Activated CD4-positive, alpha-beta T cell treated with anti-CD3 and anti-CD28 coated beads for 36 hours (primary cell): ENCODE data around the gene RPS6KA5. TPM values are rescaled to one million over a fixed set of nuclear protein-coding genes. Genes with fewer than 3 reads are reported as not detected.
"Not testable (repeated sequence)": the region's sequence is repeated elsewhere in the genome, so short reads cannot be mapped to it uniquely, and the experiment has no call there.

Experiments used
- ATAC-seq: fragments of 200-7000 bp; cut with Tn5 transposase; one replicate; pipeline ENCODE4 v1.10.0; 2021; ENCODE audit warnings: mild to moderate bottlenecking, moderate library complexity
- CTCF ChIA-PET: fragments of 350-600 bp; sonication (Branson Sonifier 250); formaldehyde crosslinking; loops from one replicate; lab custom pipeline; 2021; ENCODE audit warnings: antibody characterized with exemption; lab: Charles Lee
- POLR2A ChIA-PET: fragments of 350-600 bp; sonication (Branson Sonifier 250); formaldehyde crosslinking; loops from one replicate; lab custom pipeline; 2021; ENCODE audit warnings: antibody characterized with exemption, inconsistent platforms; lab: Charles Lee
- DNase-seq: peaks from one replicate; pipeline ENCODE4 v3.0.0-alpha.2; 2020
- H3K27ac Mint-ChIP-seq: one replicate; pipeline ENCODE4 v1.8.0; 2021; ENCODE audit warnings: mixed read lengths
- H3K27me3 Mint-ChIP-seq: one replicate; pipeline ENCODE4 v1.8.0; 2021; ENCODE audit warnings: mixed read lengths
- H3K36me3 Mint-ChIP-seq: one replicate; pipeline ENCODE4 v1.8.0; 2021; ENCODE audit warnings: low read depth, mixed read lengths
- H3K4me1 Mint-ChIP-seq: one replicate; pipeline ENCODE4 v1.8.0; 2021; ENCODE audit warnings: mixed read lengths
- H3K4me3 Mint-ChIP-seq: one replicate; pipeline ENCODE4 v1.8.0; 2021; ENCODE audit warnings: mild to moderate bottlenecking, moderate library complexity, mixed read lengths
- H3K9me3 Mint-ChIP-seq: one replicate; pipeline ENCODE4 v1.8.0; 2021; ENCODE audit warnings: low read depth, mixed read lengths
- intact Hi-C, 2 experiments: fragments of 100-400 bp; cut with DNase I in 1 of 2; cut with micrococcal nuclease in 1 of 2; formaldehyde crosslinking; loops; one replicate each; pipeline versions ENCODE4 v1.14.2 to v1.15.1; 2022 to 2024; cut with DNase I, micrococcal nuclease
- total RNA-seq, 2 experiments: library from RNA; stranded (reverse); gene quantifications; one replicate each; pipeline ENCODE4 v1.2.3, GENCODE V29; 2021

The RPS6KA5 gene
- total RNA-seq, 2 experiments from 2014 or later, result 11.9 to 13.8 TPM

- CTCF ChIA-PET, result interaction anchor here (1.0 to 1.8 kb wide), 3 partner anchors 8 to 315 kb away, joined by 3 to 5 read pairs (median 4); no protein-coding TSS in a partner anchor
Observed at GRCh38 chr14:90850487-90850886, 210.0 kb downstream of the RPS6KA5 start.

GRCh38 chr14:90849787-90850444 lies 210.5 kb downstream of the RPS6KA5 start:
- Mint-ChIP-seq H3K4me3 (no peak overlapping the region), H3K9me3 (no peaks in the 10 kb centered on the region), H3K4me1 (no peaks in the 10 kb centered on the region), H3K27ac (no peak overlapping the region), H3K27me3 (no peaks in the 10 kb centered on the region), H3K36me3 (no peaks in the 10 kb centered on the region)
- intact Hi-C loops, result no loop called here
- ATAC-seq, result no peak
- CTCF ChIA-PET, result interaction anchor here (0.5 to 1.8 kb wide), 4 partner anchors 9 to 1259 kb away, joined by 3 to 5 read pairs (median 4); no protein-coding TSS in a partner anchor
- POLR2A ChIA-PET, result no interaction called here
- no peak for DNase-seq

More at GRCh38 chr14:90850487-90850886, 210.0 kb downstream of the RPS6KA5 start:
- intact Hi-C loops, result no loop called here
- no peak overlapping the region for H3K27ac Mint-ChIP-seq
- H3K4me3 Mint-ChIP-seq, result no peak overlapping the region
- no peaks in the 10 kb centered on the region for H3K9me3 Mint-ChIP-seq
- H3K27me3 Mint-ChIP-seq, result no peaks in the 10 kb centered on the region
- DNase-seq (no peak), ATAC-seq (no peak)
- H3K4me1 Mint-ChIP-seq, result no peaks in the 10 kb centered on the region
- no peaks in the 10 kb centered on the region for H3K36me3 Mint-ChIP-seq
- POLR2A ChIA-PET, result no interaction called here

GRCh38 chr14:90848944-90849731 lies 211.3 kb downstream of the RPS6KA5 start:
- no peak for DNase-seq

GRCh38 chr14:90846511-90846910 lies 213.9 kb downstream of the RPS6KA5 start:
- no peak overlapping the region for H3K27ac Mint-ChIP-seq
- H3K27me3 Mint-ChIP-seq, result no peaks in the 10 kb centered on the region
- H3K4me3 Mint-ChIP-seq, result no peak overlapping the region
- POLR2A ChIA-PET, result no interaction called here
- intact Hi-C loops, result no loop called here
- DNase-seq, result no peak
- H3K36me3 Mint-ChIP-seq, result no peaks in the 10 kb centered on the region
- H3K4me1 Mint-ChIP-seq, result peaks cover 5% of the 10 kb centered on the region
- no peaks in the 10 kb centered on the region for H3K9me3 Mint-ChIP-seq
- CTCF ChIA-PET, result interaction anchor here (0.7 to 0.9 kb wide), 2 partner anchors 98 to 365 kb away, joined by 3 read pairs; no protein-coding TSS in a partner anchor
- no peak for ATAC-seq

More at GRCh38 chr14:90848944-90849731, 211.3 kb downstream of the RPS6KA5 start:
- ATAC-seq, result no peak
- Mint-ChIP-seq H3K4me3 (no peak overlapping the region), H3K36me3 (no peaks in the 10 kb centered on the region), H3K4me1 (no peaks in the 10 kb centered on the region), H3K9me3 (no peaks in the 10 kb centered on the region), H3K27me3 (no peaks in the 10 kb centered on the region), H3K27ac (no peak overlapping the region)
- CTCF ChIA-PET, result interaction anchor here (0.5 to 1.8 kb wide), 5 partner anchors 9 to 1259 kb away, joined by 3 to 5 read pairs (median 4); no protein-coding TSS in a partner anchor
- POLR2A ChIA-PET, result no interaction called here
- intact Hi-C loops, result no loop called here

- POLR2A ChIA-PET, result no interaction called here
- CTCF ChIA-PET, result no interaction called here
- no peak overlapping the region for H3K4me3 Mint-ChIP-seq
- no peaks in the 10 kb centered on the region for H3K36me3 Mint-ChIP-seq
- no peak for ATAC-seq
- no peaks in the 10 kb centered on the region for H3K9me3 Mint-ChIP-seq
- H3K27ac Mint-ChIP-seq, result no peak overlapping the region
- intact Hi-C loops, result no loop called here
- H3K27me3 Mint-ChIP-seq, result no peaks in the 10 kb centered on the region
- no peak for DNase-seq
- peaks cover 5% of the 10 kb centered on the region for H3K4me1 Mint-ChIP-seq
Observed at GRCh38 chr14:90844321-90844720, 216.1 kb downstream of the RPS6KA5 start.

GRCh38 chr14:90842726-90843125 lies 217.7 kb downstream of the RPS6KA5 start:
- Mint-ChIP-seq H3K4me1 (peaks cover 5% of the 10 kb centered on the region), H3K27ac (no peak overlapping the region), H3K27me3 (no peaks in the 10 kb centered on the region), H3K9me3 (no peaks in the 10 kb centered on the region), H3K36me3 (no peaks in the 10 kb centered on the region), H3K4me3 (no peak overlapping the region)
- ChIA-PET CTCF (interaction anchor here (1.5 kb wide), 1 partner anchor 83 kb away, joined by 5 read pairs; no protein-coding TSS in a partner anchor), POLR2A (no interaction called here)
- DNase-seq (no peak), ATAC-seq (no peak)
- intact Hi-C loops, result no loop called here

GRCh38 chr14:90840667-90841066 lies 219.8 kb downstream of the RPS6KA5 start:
- H3K9me3 Mint-ChIP-seq, result not testable (repeated sequence)

GRCh38 chr14:90839889-90840266 lies 220.6 kb downstream of the RPS6KA5 start:
- ATAC-seq (no peak), DNase-seq (no peak)
- ChIA-PET CTCF (no interaction called here), POLR2A (no interaction called here)
- intact Hi-C loops, result no loop called here
- H3K9me3 Mint-ChIP-seq, result no peaks in the 10 kb centered on the region
- no peak overlapping the region for H3K27ac Mint-ChIP-seq
- H3K4me3 Mint-ChIP-seq, result no peak overlapping the region
- peaks cover 18% of the 10 kb centered on the region for H3K4me1 Mint-ChIP-seq
- no peaks in the 10 kb centered on the region for H3K27me3 Mint-ChIP-seq
- no peaks in the 10 kb centered on the region for H3K36me3 Mint-ChIP-seq

More at GRCh38 chr14:90840667-90841066, 219.8 kb downstream of the RPS6KA5 start:
- peaks cover 16% of the 10 kb centered on the region for H3K4me1 Mint-ChIP-seq
- H3K4me3 Mint-ChIP-seq, H3K36me3 Mint-ChIP-seq, DNase-seq, ATAC-seq, POLR2A ChIA-PET, intact Hi-C loops, H3K27ac Mint-ChIP-seq, CTCF ChIA-PET, H3K27me3 Mint-ChIP-seq: not testable (repeated sequence)

GRCh38 chr14:90839024-90839888 lies 221.2 kb downstream of the RPS6KA5 start:
- no peaks in the 10 kb centered on the region for H3K9me3 Mint-ChIP-seq
- DNase-seq (no peak), ATAC-seq (no peak)
- no peaks in the 10 kb centered on the region for H3K27me3 Mint-ChIP-seq
- ChIA-PET POLR2A (no interaction called here), CTCF (no interaction called here)
- intact Hi-C loops, result no loop called here
- H3K4me1 Mint-ChIP-seq, result peaks cover 18% of the 10 kb centered on the region
- no peaks in the 10 kb centered on the region for H3K36me3 Mint-ChIP-seq
- no peak overlapping the region for H3K4me3 Mint-ChIP-seq
- H3K27ac Mint-ChIP-seq, result no peak overlapping the region

GRCh38 chr14:90838531-90838930 lies 221.9 kb downstream of the RPS6KA5 start:
- H3K27me3 Mint-ChIP-seq, intact Hi-C loops, DNase-seq, H3K9me3 Mint-ChIP-seq, H3K36me3 Mint-ChIP-seq, CTCF ChIA-PET, H3K4me3 Mint-ChIP-seq, POLR2A ChIA-PET, H3K27ac Mint-ChIP-seq, ATAC-seq: not testable (repeated sequence)
- H3K4me1 Mint-ChIP-seq, result peaks cover 18% of the 10 kb centered on the region

- ChIA-PET CTCF (no interaction called here), POLR2A (no interaction called here)
- H3K36me3 Mint-ChIP-seq, result no peaks in the 10 kb centered on the region
- intact Hi-C loops, result no loop called here
- H3K27me3 Mint-ChIP-seq, result no peaks in the 10 kb centered on the region
- H3K27ac Mint-ChIP-seq, result no peak overlapping the region
- ATAC-seq (no peak), DNase-seq (no peak)
- H3K9me3 Mint-ChIP-seq, result no peaks in the 10 kb centered on the region
- peaks cover 14% of the 10 kb centered on the region for H3K4me1 Mint-ChIP-seq
- H3K4me3 Mint-ChIP-seq, result no peak overlapping the region
Observed at GRCh38 chr14:90837355-90837754, 223.1 kb downstream of the RPS6KA5 start.
